ENCODE data around the gene SPIN2B.

The SPIN2B gene

DNA sequence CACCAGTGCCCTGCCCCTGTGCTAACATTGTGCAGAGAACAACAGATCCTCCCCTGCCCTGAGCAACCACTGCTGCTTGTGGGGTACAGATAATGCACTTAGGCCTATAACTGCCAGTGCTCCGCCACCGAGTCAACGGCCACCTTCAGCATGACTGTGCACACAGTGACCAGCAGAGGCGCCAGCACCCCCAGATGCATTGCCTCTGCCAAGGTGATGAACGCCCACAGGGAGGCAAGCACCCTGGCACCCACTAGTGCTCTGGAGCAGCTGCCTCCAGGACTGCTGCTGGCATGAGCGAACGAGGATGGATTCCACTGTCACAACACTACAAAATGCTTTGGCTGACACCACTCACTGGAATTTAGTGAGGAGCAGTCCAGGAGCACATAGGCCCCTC is 38.2 kb downstream of the SPIN2B start:
- H3K4me3 ChIP-seq (ENCODE audit: low read depth, low read length), result no peak overlapping the region
- no peak for DNase-seq (ENCODE audit: low read depth)

DNA sequence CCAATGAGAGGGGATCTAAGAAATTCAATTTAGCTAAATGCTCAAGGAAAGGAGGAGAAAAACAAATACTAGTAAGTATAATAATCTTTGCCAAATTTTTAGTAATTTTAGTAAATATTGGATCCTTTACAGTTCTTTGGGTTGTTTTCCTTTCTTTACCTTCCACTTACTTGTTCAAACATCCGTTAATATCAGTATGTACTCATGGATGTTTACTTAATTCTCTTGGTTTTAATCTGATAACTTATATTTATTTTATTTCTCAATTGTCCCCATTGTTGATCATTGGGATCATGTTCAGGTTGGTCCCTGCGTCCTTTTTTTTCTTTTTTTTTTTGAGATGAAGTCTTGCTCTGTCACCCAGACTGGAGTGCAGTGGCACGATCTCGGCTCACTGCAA is 46.9 kb downstream of the SPIN2B start:
- no peak overlapping the region for H3K4me3 ChIP-seq (ENCODE audit: low read depth, low read length)
- DNase-seq (ENCODE audit: low read depth), result no peak

DNA sequence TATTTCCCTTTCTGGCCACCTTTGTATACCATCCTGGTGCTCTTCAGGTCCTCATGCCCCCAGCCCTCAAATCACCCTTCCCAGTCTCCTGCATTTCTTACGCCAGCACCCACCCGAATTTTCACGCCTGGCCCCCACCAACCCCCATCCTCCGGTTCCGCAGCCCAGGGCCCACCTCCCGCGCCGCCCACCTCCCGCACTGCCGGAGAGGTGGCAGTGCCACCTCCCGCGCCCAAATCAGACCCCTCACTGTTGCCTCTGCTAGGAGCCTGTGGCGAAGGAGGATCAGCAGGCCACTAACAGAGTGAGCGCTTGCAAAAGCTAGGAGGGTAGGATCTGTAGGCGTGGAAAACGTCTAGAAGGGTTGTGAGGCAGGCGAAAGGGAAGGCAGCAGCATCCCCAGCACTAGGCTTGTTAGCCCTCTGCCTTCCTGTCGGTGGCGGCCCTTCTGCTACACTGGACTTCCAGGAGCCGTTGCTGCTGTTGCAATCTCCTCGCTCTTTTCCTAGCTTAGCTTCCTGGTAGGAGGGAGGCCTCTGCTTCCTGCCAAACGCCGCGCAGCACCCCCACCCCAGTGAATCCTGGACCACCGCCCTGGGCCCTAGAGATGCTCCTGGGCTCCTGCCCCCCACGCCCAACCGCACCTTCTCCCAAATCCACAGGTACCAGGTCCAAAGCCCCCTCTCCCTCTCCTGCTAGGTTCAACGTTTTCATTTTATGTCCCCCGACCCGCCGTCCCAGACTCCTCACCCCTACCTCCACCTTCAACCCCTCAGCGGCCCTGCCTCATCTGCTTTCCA is 51.0 kb downstream of the SPIN2B start:
- H3K4me3 ChIP-seq (ENCODE audit: low read depth, low read length), result no peak overlapping the region
- no peak for DNase-seq (ENCODE audit: low read depth)
